DOHH2 (cell line): ENCODE results near the gene MAP7D3.
"Not testable (repeated sequence)": the region's sequence is repeated elsewhere in the genome, so short reads cannot be mapped to it uniquely, and the experiment has no call there.

Source experiments
- H3F3A ChIP-seq: fragments of 200-600 bp; sonication (generic), shearing (Covaris generic); 2 replicates; pipeline ENCODE4 v1.6.0; 2016; ENCODE audit warnings: antibody characterized with exemption, mild to moderate bottlenecking; ENCODE audit not compliant: control insufficient read depth, insufficient read depth
- H3K27ac ChIP-seq: fragments of 200-600 bp; sonication (generic); 2 replicates; pipeline ENCODE4 v1.5.1; 2014; ENCODE audit warnings: low read depth, mild to moderate bottlenecking, low read length, moderate library complexity
- H3K27me3 ChIP-seq: fragments of 200-600 bp; sonication (generic); 2 replicates; pipeline ENCODE4 v1.6.1; 2014; ENCODE audit warnings: mild to moderate bottlenecking, low read length, mixed read lengths; ENCODE audit not compliant: control insufficient read depth
- H3K36me3 ChIP-seq: fragments of 200-600 bp; sonication (generic); 2 replicates; pipeline ENCODE4 v1.6.1; 2014; ENCODE audit warnings: mild to moderate bottlenecking, low read length, moderate library complexity, mixed read lengths; ENCODE audit not compliant: control insufficient read depth
- H3K4me1 ChIP-seq: fragments of 200-600 bp; sonication (generic); 2 replicates; pipeline ENCODE4 v1.6.1; 2014; ENCODE audit warnings: mild to moderate bottlenecking, low read length, mixed read lengths; ENCODE audit not compliant: control insufficient read depth
- H3K4me2 ChIP-seq: fragments of 200-600 bp; sonication (generic); 2 replicates; pipeline ENCODE4 v1.6.0; 2014; ENCODE audit warnings: mild to moderate bottlenecking, low read length, moderate library complexity
- H3K4me3 ChIP-seq: fragments of 200-600 bp; sonication (generic); 2 replicates; pipeline ENCODE4 v1.5.1; 2014; ENCODE audit warnings: mild to moderate bottlenecking, low read length, mixed read lengths
- H3K79me2 ChIP-seq: fragments of 200-600 bp; sonication (generic); 2 replicates; pipeline ENCODE4 v1.6.1; 2014; ENCODE audit warnings: mild to moderate bottlenecking, low read length, mixed read lengths; ENCODE audit not compliant: control insufficient read depth
- H3K9me2 ChIP-seq: fragments of 200-600 bp; sonication (generic); replicated peaks from 2 replicates; pipeline ENCODE4 v1.6.1; 2014; ENCODE audit warnings: mild to moderate bottlenecking, low read length, mixed read lengths; ENCODE audit not compliant: control insufficient read depth
- H3K9me3 ChIP-seq: fragments of 200-600 bp; sonication (generic); 2 replicates; pipeline ENCODE4 v1.6.1; 2014; ENCODE audit warnings: antibody characterized with exemption, low read length, mixed read lengths; ENCODE audit not compliant: control insufficient read depth, insufficient read depth
- H4K20me1 ChIP-seq: fragments of 200-600 bp; sonication (generic); 2 replicates; pipeline ENCODE4 v1.6.0; 2014; ENCODE audit warnings: low read depth, mild to moderate bottlenecking, antibody characterized with exemption, low read length, moderate library complexity; ENCODE audit not compliant: control insufficient read depth, insufficient read depth
- EZH2phosphoT487 ChIP-seq: fragments of 200-600 bp; sonication (generic); IDR thresholded peaks from 2 replicates; pipeline ENCODE4 v1.6.1; 2017; ENCODE audit warnings: borderline replicate concordance, mild to moderate bottlenecking, antibody characterized with exemption, low read length, moderate library complexity, mixed read lengths
- TF ChIP-seq, protein P1 (sequence below): fragments of 200-600 bp; sonication (generic); IDR thresholded peaks from one replicate; pipeline ENCODE4 v1.5.1; 2014; ENCODE audit warnings: antibody characterized with exemption, mild to moderate bottlenecking, low read depth, low read length; ENCODE audit not compliant: poor library complexity, severe bottlenecking

Gene MAP7D3

DNA sequence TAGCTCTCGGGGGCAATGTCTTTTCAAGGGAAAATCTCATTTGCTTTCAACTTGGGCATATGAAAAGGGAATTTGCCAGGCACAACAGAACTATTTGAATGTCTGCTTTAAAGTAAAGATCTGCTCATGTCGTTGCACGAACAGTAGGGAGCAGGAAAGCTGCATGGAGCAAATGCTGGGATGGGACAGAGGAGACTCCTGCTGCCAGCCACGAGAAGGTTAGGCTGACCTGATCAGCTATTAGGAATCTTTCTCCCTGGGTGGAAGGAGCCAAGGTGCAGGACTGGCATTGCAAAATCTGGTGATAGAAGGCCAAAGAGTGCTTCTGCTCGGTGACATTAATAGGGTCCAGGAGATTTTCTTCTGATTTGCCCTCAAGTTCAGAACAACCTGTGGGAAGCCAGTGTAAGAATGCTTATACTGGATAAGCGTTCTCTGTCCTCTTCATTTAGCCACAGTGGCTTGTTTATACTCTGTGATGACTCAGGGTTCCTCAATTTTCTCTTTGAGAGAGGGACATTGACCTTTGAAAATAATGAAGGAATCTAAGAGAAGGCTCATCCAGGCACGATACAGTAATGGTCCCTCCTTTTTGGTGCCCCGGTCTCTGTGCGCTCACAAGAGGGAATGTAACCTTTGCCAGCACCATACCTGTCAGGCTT lies 80.9 kb downstream of the MAP7D3 start:
- no peak for TF ChIP-seq EZH2phosphoT487
- TF ChIP-seq, protein P1, sequence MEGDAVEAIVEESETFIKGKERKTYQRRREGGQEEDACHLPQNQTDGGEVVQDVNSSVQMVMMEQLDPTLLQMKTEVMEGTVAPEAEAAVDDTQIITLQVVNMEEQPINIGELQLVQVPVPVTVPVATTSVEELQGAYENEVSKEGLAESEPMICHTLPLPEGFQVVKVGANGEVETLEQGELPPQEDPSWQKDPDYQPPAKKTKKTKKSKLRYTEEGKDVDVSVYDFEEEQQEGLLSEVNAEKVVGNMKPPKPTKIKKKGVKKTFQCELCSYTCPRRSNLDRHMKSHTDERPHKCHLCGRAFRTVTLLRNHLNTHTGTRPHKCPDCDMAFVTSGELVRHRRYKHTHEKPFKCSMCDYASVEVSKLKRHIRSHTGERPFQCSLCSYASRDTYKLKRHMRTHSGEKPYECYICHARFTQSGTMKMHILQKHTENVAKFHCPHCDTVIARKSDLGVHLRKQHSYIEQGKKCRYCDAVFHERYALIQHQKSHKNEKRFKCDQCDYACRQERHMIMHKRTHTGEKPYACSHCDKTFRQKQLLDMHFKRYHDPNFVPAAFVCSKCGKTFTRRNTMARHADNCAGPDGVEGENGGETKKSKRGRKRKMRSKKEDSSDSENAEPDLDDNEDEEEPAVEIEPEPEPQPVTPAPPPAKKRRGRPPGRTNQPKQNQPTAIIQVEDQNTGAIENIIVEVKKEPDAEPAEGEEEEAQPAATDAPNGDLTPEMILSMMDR = no peak
- Histone ChIP-seq H3K9me2 (no peaks in the 10 kb centered on the region), H3K27ac (no peak overlapping the region), H3F3A (no peaks in the 10 kb centered on the region), H3K4me3 (no peak overlapping the region), H4K20me1 (no peaks in the 10 kb centered on the region), H3K4me2 (no peak overlapping the region), H3K36me3 (no peaks in the 10 kb centered on the region), H3K27me3 (no peaks in the 10 kb centered on the region), H3K4me1 (no peaks in the 10 kb centered on the region), H3K79me2 (no peaks in the 10 kb centered on the region), H3K9me3 (no peaks in the 10 kb centered on the region)

DNA sequence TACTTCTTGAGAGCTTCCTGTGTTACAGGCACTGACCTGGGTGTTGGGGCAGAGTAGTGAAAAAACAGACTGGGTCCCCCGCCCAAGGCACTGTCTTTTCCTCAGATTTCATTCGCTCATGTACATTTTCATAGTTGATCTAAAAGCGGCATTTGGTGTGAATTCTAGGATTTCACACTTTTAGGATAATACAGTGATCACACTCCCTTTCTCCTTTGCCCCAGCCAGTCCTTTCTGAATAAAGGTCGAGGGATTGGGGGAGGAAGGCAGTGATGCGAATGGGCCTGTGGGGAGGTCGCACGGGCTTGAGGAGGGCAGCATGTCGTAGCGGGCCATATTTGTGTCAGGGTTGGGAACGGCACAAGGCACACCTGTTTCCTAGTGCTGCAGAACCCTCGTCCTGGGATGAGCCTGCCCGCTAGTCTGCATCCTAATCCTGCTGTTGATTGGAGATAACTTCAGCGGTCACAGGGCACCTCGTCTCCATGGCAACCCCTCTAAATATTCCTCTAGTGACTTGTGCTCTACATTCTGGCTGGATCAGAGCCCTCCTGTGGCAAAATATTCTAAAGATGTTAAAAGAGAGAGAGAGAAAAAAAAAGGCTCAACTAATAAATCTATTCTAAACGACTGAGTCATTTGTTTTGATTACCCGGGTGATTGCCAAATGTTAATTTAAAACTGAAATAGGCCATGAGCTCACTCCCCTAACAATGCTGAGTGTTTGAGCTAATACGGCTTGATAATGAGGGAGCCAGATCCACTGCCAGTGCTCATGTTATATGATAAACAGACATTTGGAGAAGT lies 82.1 kb downstream of the MAP7D3 start:
- no peak overlapping the region for H3K4me2 ChIP-seq
- no peak overlapping the region for H3K4me3 ChIP-seq
- H3K9me2 ChIP-seq = no peaks in the 10 kb centered on the region
- no peaks in the 10 kb centered on the region for H3K36me3 ChIP-seq
- TF ChIP-seq, protein P1 = no peak
- no peak for TF ChIP-seq EZH2phosphoT487
- no peaks in the 10 kb centered on the region for H4K20me1 ChIP-seq
- H3K4me1 ChIP-seq = no peaks in the 10 kb centered on the region
- H3K9me3 ChIP-seq = no peaks in the 10 kb centered on the region
- no peaks in the 10 kb centered on the region for H3K79me2 ChIP-seq
- no peaks in the 10 kb centered on the region for H3F3A ChIP-seq
- no peak overlapping the region for H3K27ac ChIP-seq
- H3K27me3 ChIP-seq = no peaks in the 10 kb centered on the region

DNA sequence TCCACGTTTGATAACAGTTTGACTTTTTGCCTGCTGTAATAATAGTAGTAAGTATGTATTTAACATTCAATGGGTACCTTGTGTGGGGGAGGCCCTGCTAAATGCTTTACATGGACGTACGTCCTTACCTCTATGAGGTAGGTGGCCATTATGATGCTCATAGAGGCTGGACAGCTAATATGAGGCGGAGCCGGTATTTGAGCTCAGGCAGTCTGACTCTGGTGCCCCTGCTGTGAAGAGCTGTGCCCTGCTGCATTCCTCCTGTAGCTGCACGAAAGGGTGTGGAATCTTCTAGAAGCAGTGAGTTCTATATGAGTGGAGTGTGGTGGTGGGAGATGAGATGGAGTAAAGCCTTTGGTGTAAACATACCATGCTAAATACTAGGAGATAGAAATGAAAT lies 83.2 kb downstream of the MAP7D3 start:
- not testable (repeated sequence) for H4K20me1 ChIP-seq, H3F3A ChIP-seq, H3K9me2 ChIP-seq, H3K27ac ChIP-seq, H3K4me1 ChIP-seq, H3K9me3 ChIP-seq, H3K4me3 ChIP-seq, H3K79me2 ChIP-seq, H3K36me3 ChIP-seq, H3K4me2 ChIP-seq, H3K27me3 ChIP-seq

DNA sequence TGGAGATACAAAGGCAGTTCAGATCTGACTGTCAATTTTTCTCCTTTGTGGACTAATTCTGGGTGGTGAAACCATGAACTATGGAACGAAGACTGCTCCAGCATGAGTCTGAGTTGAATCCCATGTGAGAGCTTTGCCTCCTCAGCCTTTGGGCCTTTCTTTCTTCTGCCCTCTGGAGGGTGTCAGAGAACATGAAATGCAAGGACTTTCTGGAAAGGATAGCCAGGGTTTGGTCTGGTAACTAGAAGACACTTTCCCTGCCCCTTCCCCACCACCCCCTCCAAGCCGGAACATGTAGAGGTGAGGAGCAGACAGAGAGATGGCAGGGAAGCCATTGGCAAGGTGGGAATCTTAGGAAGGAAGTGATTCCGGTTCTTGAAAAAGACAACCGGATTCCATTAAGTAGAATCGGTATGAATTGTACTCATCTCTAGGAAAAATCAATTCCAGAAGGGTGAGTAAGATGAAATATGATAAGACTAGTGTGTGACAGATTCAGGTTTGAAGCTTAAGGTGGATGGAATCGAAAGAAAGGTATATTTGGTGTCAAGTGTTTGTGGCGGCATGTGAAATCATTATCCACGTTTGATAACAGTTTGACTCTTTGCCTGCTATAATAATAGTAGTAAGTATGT lies 84.9 kb downstream of the MAP7D3 start:
- H3K9me2 ChIP-seq = no peaks in the 10 kb centered on the region
- H3K4me1 ChIP-seq = no peaks in the 10 kb centered on the region
- H3K79me2 ChIP-seq = no peaks in the 10 kb centered on the region

More for the DNA sequence above, 84.9 kb downstream of the MAP7D3 start:
- H3K36me3 ChIP-seq = no peaks in the 10 kb centered on the region
- no peaks in the 10 kb centered on the region for H3K9me3 ChIP-seq
- H3K27ac ChIP-seq = no peak overlapping the region
- no peak overlapping the region for H3K4me3 ChIP-seq
- H3F3A ChIP-seq = no peaks in the 10 kb centered on the region
- no peak for TF ChIP-seq EZH2phosphoT487
- TF ChIP-seq, protein P1 = no peak
- H3K27me3 ChIP-seq = no peaks in the 10 kb centered on the region
- H4K20me1 ChIP-seq = no peaks in the 10 kb centered on the region
- H3K4me2 ChIP-seq = no peak overlapping the region
